HCT116 (cell line): ENCODE data around the gene TSPAN16. TPM values are rescaled to one million over a fixed set of nuclear protein-coding genes. Genes with fewer than 3 reads are reported as not detected.

Source experiments
- ATAC-seq: fragments of 200-7000 bp; cut with Tn5 transposase; 2 replicates; pipeline ENCODE4 v1.9.1; 2020; ENCODE audit warnings: mild to moderate bottlenecking, moderate library complexity
- BruUV-seq: library from RNA; stranded (reverse); fragments of 400-500 nt; replicated peaks from 2 replicates; lab custom pipeline; 2021; lab: Mats Ljungman, UMichigan
- CTCF ChIA-PET: fragments of 300-600 bp; sonication (Branson Sonifier 250); formaldehyde crosslinking; loops from one replicate; lab custom pipeline; 2021; ENCODE audit warnings: antibody characterized with exemption; lab: Charles Lee
- POLR2A ChIA-PET: fragments of 300-600, 350-600 bp; sonication (Branson Sonifier 250); formaldehyde crosslinking; loops from one replicate; lab custom pipeline; 2021; ENCODE audit warnings: antibody characterized with exemption; lab: Charles Lee
- RAD21 ChIA-PET, 2 experiments: fragments of 300-600 bp; sonication (Branson Sonifier 250); formaldehyde crosslinking; loops; one replicate each; lab custom pipeline; 2023; ENCODE audit warnings: low total read pairs in 2 of 2; ENCODE audit not compliant: uncharacterized antibody in 2 of 2, unreplicated experiment in 2 of 2, low non-redundant PET in 1 of 2; lab: Charles Lee
- DNase-seq: peaks from one replicate; pipeline ENCODE4 v3.0.0-alpha.2; 2010; ENCODE audit warnings: low read depth, low spot score
- H2AFZ ChIP-seq: fragments of 200-600 bp; shearing (Covaris generic), sonication (generic); 2 replicates; pipeline ENCODE4 v1.6.1; 2017; ENCODE audit warnings: low read depth, mixed run types, mixed read lengths, antibody characterized with exemption, low read length; ENCODE audit not compliant: poor library complexity, severe bottlenecking
- H3K27ac ChIP-seq: 2 replicates; pipeline ENCODE4 v1.5.1; 2012; ENCODE audit warnings: low read depth, low read length
- H3K27me3 ChIP-seq: fragments of 200-600 bp; sonication (generic); 2 replicates; pipeline ENCODE4 v1.6.1; 2016; ENCODE audit warnings: mixed run types, low read length, mixed read lengths; ENCODE audit not compliant: insufficient read depth
- H3K36me3 ChIP-seq, 2 experiments: fragments of 200-500 bp in 1 of 2; fragments of 200-600 bp in 1 of 2; sonication (Bioruptor generic) in 1 of 2; sonication (generic) in 1 of 2; 2 replicates each; pipeline versions ENCODE4 v1.5.1 to v1.6.1; 2014 to 2016; ENCODE audit warnings: low read length in 2 of 2, inconsistent platforms in 1 of 2, mixed read lengths in 1 of 2, mixed run types in 1 of 2; ENCODE audit not compliant: insufficient read depth in 2 of 2, control insufficient read depth in 1 of 2
- H3K4me1 ChIP-seq, 2 experiments: fragments of 200-600 bp in 1 of 2; sonication (generic) in 1 of 2; 2 replicates each; pipeline versions ENCODE4 v1.5.1 to v1.6.1; 2012 to 2017; ENCODE audit warnings: low read length in 2 of 2, inconsistent platforms in 1 of 2, mild to moderate bottlenecking in 1 of 2, mixed read lengths in 1 of 2, mixed run types in 1 of 2, moderate library complexity in 1 of 2; ENCODE audit not compliant: insufficient read depth in 2 of 2, control insufficient read depth in 1 of 2
- H3K4me2 ChIP-seq: fragments of 200-600 bp; sonication (generic); 2 replicates; pipeline ENCODE4 v1.6.1; 2017; ENCODE audit warnings: mixed run types, low read length, mixed read lengths
- H3K4me3 ChIP-seq, 2 experiments: fragments of 200-600 bp in 1 of 2; sonication (generic) in 1 of 2; replicated peaks in 1 of 2; 2 replicates each; pipeline ENCODE4 v1.5.1; 2011 to 2016; ENCODE audit warnings: low read length in 2 of 2, control low read depth in 1 of 2, low read depth in 1 of 2, mild to moderate bottlenecking in 1 of 2, mixed read lengths in 1 of 2, mixed run types in 1 of 2
- H3K79me2 ChIP-seq: fragments of 200-600 bp; sonication (generic); 2 replicates; pipeline ENCODE4 v1.6.1; 2017; ENCODE audit warnings: mild to moderate bottlenecking, mixed run types, low read length, moderate library complexity, mixed read lengths; ENCODE audit not compliant: insufficient read depth
- H3K9ac ChIP-seq: fragments of 200-600 bp; sonication (generic); 2 replicates; pipeline ENCODE4 v1.6.1; 2016; ENCODE audit warnings: low read length, mixed read lengths
- H3K9me2 ChIP-seq: fragments of 200-600 bp; sonication (generic), shearing (Covaris generic); 2 replicates; pipeline ENCODE4 v1.6.1; 2017; ENCODE audit warnings: mixed run types, mild to moderate bottlenecking, moderate library complexity; ENCODE audit not compliant: insufficient read depth
- H3K9me3 ChIP-seq, 2 experiments: fragments of 200-500 bp in 1 of 2; fragments of 200-600 bp in 1 of 2; sonication (Bioruptor generic) in 1 of 2; sonication (generic) in 1 of 2; 2 replicates each; pipeline ENCODE4 v1.6.1; 2014 to 2017; ENCODE audit warnings: low read length in 2 of 2, mixed read lengths in 2 of 2, inconsistent platforms in 1 of 2, low read depth in 1 of 2, mild to moderate bottlenecking in 1 of 2, mixed run types in 1 of 2, moderate library complexity in 1 of 2; ENCODE audit not compliant: control insufficient read depth in 1 of 2, insufficient read depth in 1 of 2
- H4K20me1 ChIP-seq: fragments of 200-600 bp; sonication (generic), shearing (Covaris generic); 2 replicates; pipeline ENCODE4 v1.6.1; 2017; ENCODE audit warnings: mixed run types, mild to moderate bottlenecking, moderate library complexity; ENCODE audit not compliant: insufficient read depth
- ATF3 ChIP-seq: IDR thresholded peaks from 2 replicates; pipeline ENCODE4 v1.6.1; 2012
- CBX3 ChIP-seq: IDR thresholded peaks from 2 replicates; pipeline ENCODE4 v1.6.1; 2012; ENCODE audit warnings: low read depth
- EGR1 ChIP-seq: IDR thresholded peaks from 2 replicates; pipeline ENCODE4 v1.6.1; 2012; ENCODE audit warnings: low read depth
- ELF1 ChIP-seq: IDR thresholded peaks from 2 replicates; pipeline ENCODE4 v1.6.1; 2012; ENCODE audit warnings: low read depth, borderline replicate concordance
- EZH2 ChIP-seq: fragments of 200-600 bp; sonication (generic); IDR thresholded peaks from 2 replicates; pipeline ENCODE4 v1.6.1; 2017; ENCODE audit warnings: antibody characterized with exemption, mixed run types
- EZH2phosphoT487 ChIP-seq: fragments of 200-600 bp; IDR thresholded peaks from 2 replicates; pipeline ENCODE4 v1.6.1; 2018; ENCODE audit warnings: antibody characterized with exemption, borderline replicate concordance
- FOSL1 ChIP-seq: IDR thresholded peaks from 2 replicates; pipeline ENCODE4 v1.6.1; 2012; ENCODE audit warnings: low read depth
- POLR2AphosphoS5 ChIP-seq: IDR thresholded peaks from 2 replicates; pipeline ENCODE4 v1.6.1; 2011; ENCODE audit warnings: mild to moderate bottlenecking, low read depth, low read length, moderate library complexity
- REST ChIP-seq: IDR thresholded peaks from 2 replicates; pipeline ENCODE4 v1.6.1; 2012; ENCODE audit warnings: low read depth
- SP1 ChIP-seq: IDR thresholded peaks from 2 replicates; pipeline ENCODE4 v1.6.1; 2012; ENCODE audit warnings: low read depth
- TCF7L2 ChIP-seq: IDR thresholded peaks from 2 replicates; pipeline ENCODE4 v1.7.0; 2011; ENCODE audit warnings: borderline replicate concordance, inconsistent platforms; ENCODE audit not compliant: insufficient read depth, insufficient read length; ENCODE audit errors: extremely low read depth
- intact Hi-C: fragments of 100-400 bp; cut with micrococcal nuclease; formaldehyde crosslinking; loops from 2 replicates; pipeline ENCODE4 v1.10.0; 2022
- total RNA-seq: library from RNA; stranded (reverse); gene quantifications from one replicate; pipeline ENCODE4 v1.2.1, GENCODE V29; 2021; ENCODE audit not compliant: unreplicated experiment
- TF ChIP-seq, protein P1 (sequence below), 3 experiments: fragments of 200-600 bp in 1 of 3; sonication (generic) in 1 of 3; IDR thresholded peaks in 2 of 3; conservative IDR thresholded peaks in 1 of 3; 2 replicates each; pipeline ENCODE4 v1.5.1; 2012 to 2017; ENCODE audit warnings: low read depth in 2 of 3, low read length in 2 of 3, antibody characterized with exemption in 1 of 3, borderline replicate concordance in 1 of 3, control low read depth in 1 of 3, mild to moderate bottlenecking in 1 of 3, mixed read lengths in 1 of 3, mixed run types in 1 of 3, moderate library complexity in 1 of 3; ENCODE audit not compliant: insufficient read depth in 1 of 3

The TSPAN16 gene
- total RNA-seq, 1 experiment from 2014 or later = not detected

GRCh38 chr19:11322269-11323024 is 26.5 kb downstream of the TSPAN16 start:
- ATAC-seq (no peak), DNase-seq (no peak)
- H3K27me3 ChIP-seq = no peaks in the 10 kb centered on the region
- H3K9me3 ChIP-seq = no peaks in the 10 kb centered on the region
- no peak overlapping the region for H2AFZ ChIP-seq
- 0 out of 4 replicates have a peak, but pooled peaks cover 0 to 3% of the 10 kb centered on the region in 2 experiments for H3K36me3 ChIP-seq
- TF ChIP-seq POLR2AphosphoS5 (no peak), ELF1 (no peak), SP1 (no peak), FOSL1 (no peak)
- no peak overlapping the region for H3K27ac ChIP-seq
- CTCF ChIA-PET = interaction anchor here (0.6 to 1.2 kb wide), 2 partner anchors 9 to 29 kb away, joined by 3 read pairs; no protein-coding TSS in a partner anchor
- no peak overlapping the region for H3K9ac ChIP-seq
- H3K9me2 ChIP-seq = no peaks in the 10 kb centered on the region
- no peaks in the 10 kb centered on the region for H3K4me1 ChIP-seq
- RAD21 ChIA-PET = no interaction called here
- BruUV-seq = TSS peak; percentile 45
- POLR2A ChIA-PET = interaction anchor here (1.9 kb wide), 1 partner anchor 22 kb away, joined by 4 read pairs; no protein-coding TSS in a partner anchor
- intact Hi-C loops = no loop called here
- no peak overlapping the region for H3K4me2 ChIP-seq
- no peaks in the 10 kb centered on the region for H3K79me2 ChIP-seq
- no peak overlapping the region for H3K4me3 ChIP-seq
- no peaks in the 10 kb centered on the region for H4K20me1 ChIP-seq

DNA sequence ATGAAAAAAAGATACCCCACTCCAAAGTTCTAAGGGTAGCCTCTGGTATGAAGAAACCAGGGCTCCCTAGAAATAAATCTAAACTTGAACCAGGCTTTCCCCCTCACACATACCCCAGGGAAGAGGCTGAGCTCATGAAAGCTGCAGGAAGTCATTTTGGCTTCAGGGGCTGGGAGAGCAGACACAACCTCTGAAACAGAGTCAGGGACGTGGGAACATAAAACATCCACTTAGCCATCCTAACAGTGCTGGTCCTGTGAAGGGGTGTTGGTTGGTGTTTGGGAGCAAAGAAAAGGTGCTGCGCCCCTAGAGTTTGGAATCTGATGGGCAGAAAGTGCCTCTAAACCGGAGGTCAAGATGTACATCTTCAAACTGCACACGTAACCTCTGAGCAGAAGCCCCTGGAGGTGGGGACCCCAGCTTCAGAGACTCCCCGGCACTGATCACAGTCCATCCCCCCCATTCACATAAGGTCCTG is 27.7 kb downstream of the TSPAN16 start:
- no TSS peak for BruUV-seq
- DNase-seq (no peak), ATAC-seq (no peak)
- ChIA-PET RAD21 (interaction anchor here in 1 of 2 experiments (0.6 kb wide), 1 partner anchor 757 kb away, joined by 4 read pairs; no protein-coding TSS in a partner anchor), CTCF (no interaction called here), POLR2A (no interaction called here)
- Histone ChIP-seq H3K36me3 (0 out of 4 replicates have a peak, but pooled peaks cover 0 to 3% of the 10 kb centered on the region in 2 experiments), H3K4me1 (no peaks in the 10 kb centered on the region), H3K27me3 (no peaks in the 10 kb centered on the region), H3K27ac (no peak overlapping the region), H3K9ac (no peak overlapping the region), H3K4me3 (no peak overlapping the region), H3K9me3 (no peaks in the 10 kb centered on the region), H3K79me2 (no peaks in the 10 kb centered on the region), H2AFZ (no peak overlapping the region), H3K4me2 (no peak overlapping the region), H4K20me1 (no peaks in the 10 kb centered on the region), H3K9me2 (no peaks in the 10 kb centered on the region)
- intact Hi-C loops = no loop called here
- TF ChIP-seq CBX3 = no peak
- no peak for TF ChIP-seq EGR1
- TF ChIP-seq TCF7L2 = no peak
- TF ChIP-seq ELF1 = no peak
- no peak for TF ChIP-seq REST
- TF ChIP-seq ATF3 = no peak
- TF ChIP-seq SP1 = no peak
- TF ChIP-seq FOSL1 = no peak
- TF ChIP-seq, protein P1, sequence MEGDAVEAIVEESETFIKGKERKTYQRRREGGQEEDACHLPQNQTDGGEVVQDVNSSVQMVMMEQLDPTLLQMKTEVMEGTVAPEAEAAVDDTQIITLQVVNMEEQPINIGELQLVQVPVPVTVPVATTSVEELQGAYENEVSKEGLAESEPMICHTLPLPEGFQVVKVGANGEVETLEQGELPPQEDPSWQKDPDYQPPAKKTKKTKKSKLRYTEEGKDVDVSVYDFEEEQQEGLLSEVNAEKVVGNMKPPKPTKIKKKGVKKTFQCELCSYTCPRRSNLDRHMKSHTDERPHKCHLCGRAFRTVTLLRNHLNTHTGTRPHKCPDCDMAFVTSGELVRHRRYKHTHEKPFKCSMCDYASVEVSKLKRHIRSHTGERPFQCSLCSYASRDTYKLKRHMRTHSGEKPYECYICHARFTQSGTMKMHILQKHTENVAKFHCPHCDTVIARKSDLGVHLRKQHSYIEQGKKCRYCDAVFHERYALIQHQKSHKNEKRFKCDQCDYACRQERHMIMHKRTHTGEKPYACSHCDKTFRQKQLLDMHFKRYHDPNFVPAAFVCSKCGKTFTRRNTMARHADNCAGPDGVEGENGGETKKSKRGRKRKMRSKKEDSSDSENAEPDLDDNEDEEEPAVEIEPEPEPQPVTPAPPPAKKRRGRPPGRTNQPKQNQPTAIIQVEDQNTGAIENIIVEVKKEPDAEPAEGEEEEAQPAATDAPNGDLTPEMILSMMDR (IDR thresholded peaks at IDR 0.05 in 2 of 3, conservative IDR thresholded peaks at IDR 0.05 in 1 of 3; ENCODE audit: borderline replicate concordance in 1 of 3, insufficient read depth in 1 of 3, low read depth in 2 of 3, low read length in 2 of 3) = no peak
- TF ChIP-seq EZH2phosphoT487 = no peak
- TF ChIP-seq EZH2 = no peak
